HT-29 (cell line): ENCODE results near the gene NAA15. TPM values are rescaled to one million over a fixed set of nuclear protein-coding genes. Genes with fewer than 3 reads are reported as not detected.
"Not testable (repeated sequence)": the region's sequence is repeated elsewhere in the genome, so short reads cannot be mapped to it uniquely, and the experiment has no call there.

Experiments used
- DNase-seq: peaks from one replicate; pipeline ENCODE4 v3.0.0-alpha.2; 2015; ENCODE audit warnings: low spot score
- total RNA-seq: library from RNA; depleted of rRNA; stranded (reverse); fragments of >200 nt; shearing (Covaris generic); gene quantifications from 2 replicates; pipeline ENCODE4 v1.2.3, GENCODE V29; 2014

Gene NAA15
- total RNA-seq, 1 experiment from 2014 or later: 18.2 TPM

GRCh38 chr4:139297001-139297410, 4.3 kb upstream of the NAA15 start:
- DNase-seq: no peak

- DNase-seq: no peak
Observed at GRCh38 chr4:139299536-139299935, 1.8 kb upstream of the NAA15 start.

GRCh38 chr4:139300431-139301112, 733 bp upstream of the NAA15 start:
- DNase-seq: no peak

- DNase-seq: peak; percentile 69
Observed at GRCh38 chr4:139301821-139302611, 711 bp downstream of the NAA15 start, which contains the start of gene NDUFC1. Gene NDUFC1 (minus strand): TSS chr4:139302477. CDS start chr4:139295798, 6,679 bp downstream.

DNA sequence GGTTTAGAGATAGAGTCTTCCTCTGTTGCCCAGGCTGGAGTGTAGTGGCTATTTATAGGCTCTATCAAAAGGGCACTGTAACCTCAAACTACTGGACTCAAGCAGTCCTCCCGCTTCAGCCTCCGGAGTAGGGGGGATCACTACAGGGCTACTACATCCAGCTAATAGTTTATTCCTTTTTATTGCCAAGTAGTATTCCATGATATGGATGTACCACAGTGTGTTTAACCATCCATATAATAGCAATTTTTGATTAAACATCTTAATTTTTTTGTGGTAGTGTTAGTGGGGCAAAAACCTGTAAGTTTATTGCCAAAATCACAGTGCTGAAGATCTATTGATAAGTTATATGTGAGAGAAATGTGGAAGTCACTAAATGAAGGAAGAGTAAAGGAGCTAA, 3.6 kb downstream of the NAA15 start:
- no peak for DNase-seq

DNA sequence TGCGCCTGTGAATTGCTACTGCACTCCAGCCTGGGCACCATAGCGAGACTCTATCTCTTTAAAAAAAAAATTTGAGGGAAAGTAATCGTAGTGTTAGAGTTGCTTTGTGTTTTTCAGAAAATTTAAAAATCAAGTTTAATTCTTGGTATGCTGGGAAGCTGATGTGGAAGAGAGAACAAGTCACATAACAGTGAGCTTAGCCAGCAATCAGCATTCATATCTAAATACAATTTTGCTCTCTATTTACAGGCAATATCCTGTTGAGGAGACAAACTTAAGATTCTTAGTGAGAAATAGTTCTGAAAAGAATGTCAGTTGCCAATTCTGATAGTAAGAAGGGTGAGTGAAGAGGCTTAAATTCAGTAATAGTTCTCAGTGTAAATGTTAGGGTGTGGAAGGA, 10.6 kb downstream of the NAA15 start:
- no peak for DNase-seq

DNA sequence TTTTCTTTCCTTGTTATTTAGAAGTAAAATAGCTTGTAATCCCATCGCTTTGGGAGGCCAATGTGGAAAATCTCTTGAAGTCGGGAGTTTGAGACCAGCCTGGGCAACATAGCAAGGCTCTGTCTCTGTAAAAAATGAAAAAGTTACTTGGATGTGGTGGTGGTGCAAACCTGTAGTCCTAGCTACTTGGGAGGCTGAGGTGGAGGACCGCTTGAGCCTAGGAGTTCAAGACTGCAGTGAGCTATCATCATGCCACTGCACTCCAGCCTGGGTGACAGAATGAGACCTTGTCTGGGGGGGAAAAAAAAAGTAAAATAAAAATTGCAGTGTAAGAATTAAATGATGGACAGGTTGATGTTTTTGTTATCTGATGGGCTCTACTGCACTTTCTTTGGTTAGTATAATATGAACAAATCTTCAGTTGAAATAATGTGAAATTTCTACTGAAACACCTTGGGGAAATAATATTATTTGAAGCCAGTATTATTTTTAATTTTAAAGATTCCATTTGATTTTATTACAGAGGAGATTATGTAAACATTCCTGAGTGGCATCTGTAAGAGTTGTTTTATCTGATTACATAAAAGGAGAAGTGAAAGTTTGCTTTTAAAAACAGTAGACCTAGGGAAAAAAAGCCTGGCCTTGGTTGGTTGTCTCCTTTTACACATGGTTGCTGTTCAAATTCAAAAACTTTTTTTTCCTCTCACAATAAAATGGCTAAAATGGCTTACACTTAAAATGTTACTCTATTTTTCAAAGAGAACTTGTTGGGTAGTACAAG, 11.4 kb downstream of the NAA15 start:
- no peak for DNase-seq

GRCh38 chr4:139313414-139313813, 12.1 kb downstream of the NAA15 start:
- not testable (repeated sequence) for DNase-seq

- no peak for DNase-seq
Observed at GRCh38 chr4:139314047-139314800, 12.9 kb downstream of the NAA15 start.

- DNase-seq: no peak
Observed at GRCh38 chr4:139315221-139315675, 13.9 kb downstream of the NAA15 start.

DNA sequence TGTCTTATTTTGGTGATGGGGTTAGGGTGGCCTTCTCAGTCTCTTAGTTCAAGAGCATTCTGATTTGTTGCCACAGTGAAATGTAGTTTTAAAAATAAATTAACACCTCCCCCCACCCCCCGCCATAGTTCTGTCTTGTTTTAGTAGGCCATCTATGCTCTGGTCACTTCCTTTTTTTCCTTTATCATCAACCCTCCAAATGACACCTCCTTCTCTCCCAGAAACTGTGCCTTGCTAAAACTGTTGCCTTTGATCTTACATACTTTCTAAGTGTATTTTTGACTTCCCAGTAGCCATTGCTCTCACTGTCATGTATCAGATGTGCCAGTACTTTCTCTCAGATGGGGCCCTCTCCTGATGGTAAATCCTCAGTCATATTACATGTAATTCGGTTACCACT, 15.4 kb downstream of the NAA15 start:
- DNase-seq: no peak

- no peak for DNase-seq
Observed at GRCh38 chr4:139317635-139318034, 16.3 kb downstream of the NAA15 start.

DNA sequence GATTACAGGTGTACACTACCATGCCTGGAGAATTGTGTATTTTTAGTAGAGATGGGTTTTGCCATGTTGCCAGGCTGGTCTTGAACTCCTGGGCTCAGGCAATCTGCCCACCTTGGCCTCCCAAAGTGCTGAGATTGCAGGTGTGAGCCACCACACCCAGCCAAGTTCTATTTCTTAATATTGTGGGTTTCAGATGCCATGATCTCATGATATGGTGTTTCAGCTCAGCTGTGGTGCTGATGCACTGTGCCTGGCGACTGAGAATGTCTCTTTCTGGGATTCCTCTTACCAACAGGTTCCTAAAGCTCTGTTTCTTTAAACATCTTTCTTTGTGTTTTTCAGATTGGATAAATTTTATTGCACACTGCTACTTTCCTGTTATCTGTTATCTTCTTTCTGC, 18.3 kb downstream of the NAA15 start:
- DNase-seq: no peak

DNA sequence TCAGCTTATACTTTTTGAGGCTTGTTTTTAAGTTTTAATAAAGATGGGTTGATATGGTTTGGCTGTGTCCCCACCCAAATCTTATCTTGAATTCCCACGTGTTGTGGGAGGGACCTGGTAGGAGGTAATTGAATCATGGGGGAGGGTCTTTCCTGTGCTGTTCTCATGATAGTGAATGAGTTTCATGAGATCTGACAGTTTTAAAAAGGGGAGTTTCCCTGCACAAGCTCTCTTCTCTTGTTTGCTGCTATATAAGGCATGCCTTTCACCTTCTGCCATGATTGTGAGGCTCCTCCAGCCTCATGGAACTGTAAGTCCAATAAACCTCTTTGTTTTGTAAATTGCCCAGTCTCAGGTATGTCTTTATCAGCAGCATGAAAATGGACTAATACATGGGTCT, 20.8 kb downstream of the NAA15 start:
- DNase-seq: not testable (repeated sequence)

GRCh38 chr4:139322541-139322940, 21.2 kb downstream of the NAA15 start:
- DNase-seq: not testable (repeated sequence)

DNA sequence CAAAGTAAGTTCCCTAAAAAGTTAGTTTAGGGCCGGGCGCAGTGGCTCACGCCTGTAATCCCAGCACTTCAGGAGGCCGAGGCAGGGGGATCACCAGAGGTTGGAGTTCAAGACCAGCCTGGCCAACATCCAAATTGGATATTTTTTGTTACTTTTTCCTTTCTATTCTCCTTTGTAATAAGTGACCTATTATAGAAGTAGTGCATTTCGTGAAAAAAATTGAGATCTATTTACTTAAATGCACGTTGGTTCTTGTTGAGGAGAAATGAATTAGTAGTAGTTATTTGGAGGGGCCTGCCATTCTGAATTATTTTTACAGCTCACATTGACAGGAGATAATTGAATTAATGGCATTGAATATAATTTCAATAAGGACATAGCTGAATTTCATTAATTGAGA, 23.3 kb downstream of the NAA15 start:
- no peak for DNase-seq

- DNase-seq: no peak
Observed at GRCh38 chr4:139329665-139330200, 28.4 kb downstream of the NAA15 start.

- no peak for DNase-seq
Observed at GRCh38 chr4:139330283-139330682, 29.0 kb downstream of the NAA15 start.

GRCh38 chr4:139331185-139331584, 29.9 kb downstream of the NAA15 start:
- no peak for DNase-seq

GRCh38 chr4:139333046-139333445, 31.7 kb downstream of the NAA15 start:
- no peak for DNase-seq

DNA sequence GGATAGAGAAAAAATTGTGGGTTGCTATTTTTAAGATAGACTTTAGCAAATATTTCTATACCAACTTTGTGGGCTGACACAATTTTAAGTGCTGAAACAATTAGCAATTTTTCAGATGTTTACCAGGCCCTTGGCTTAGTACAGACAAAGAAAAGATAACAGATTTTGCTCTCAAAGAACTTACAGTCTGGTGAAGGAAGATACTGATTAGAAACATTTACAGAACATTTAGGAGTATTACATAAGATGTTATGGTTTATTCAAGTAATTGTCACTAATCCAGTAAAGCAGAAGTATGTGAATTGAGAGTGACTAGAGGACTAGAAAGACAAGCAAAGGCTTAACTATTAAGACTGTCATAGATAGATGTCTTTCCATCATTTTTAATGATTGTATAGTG, 36.3 kb downstream of the NAA15 start:
- DNase-seq: no peak
